ENCODE results near the gene C1QTNF5. TPM values are rescaled to one million over a fixed set of nuclear protein-coding genes. Genes with fewer than 3 reads are reported as not detected.
A peak's percentile ranks its signal among the peaks of the same experiment; 100 is the strongest.

C1QTNF5 gene
- total RNA-seq, 1 experiment from 2014 or later = 3.0 TPM

GRCh38 chr11:119316729-119317591 is 23.7 kb downstream of the C1QTNF5 start, which contains the start of gene MCAM:
Gene MCAM (minus strand): TSS chr11:119317130. CDS start chr11:119317101, 29 bp downstream.
- no peaks in the 10 kb centered on the region for H3K9me3 Mint-ChIP-seq
- H3K4me1 Mint-ChIP-seq = peaks cover 42% of the 10 kb centered on the region
- ATAC-seq (peak; percentile 7), DNase-seq (ENCODE audit: low spot score) (peak; percentile 48)
- ChIA-PET POLR2A (interaction anchor here (0.6 to 4.7 kb wide), 6 partner anchors 9 to 573 kb away, joined by 3 to 35 read pairs (median 6); no protein-coding TSS in a partner anchor), CTCF (interaction anchor here (1.4 to 13.7 kb wide), 11 partner anchors 8 to 210 kb away, joined by 3 to 387 read pairs (median 12); partner anchors contain the start of genes C1QTNF5, C2CD2L, CBL and RNF26)
- peak within 1 kb of the TSS; percentile 69 for H3K4me3 Mint-ChIP-seq
- no peak within 1 kb of the TSS for H3K27ac Mint-ChIP-seq
- TF ChIP-seq RELA (CRISPR knock-in tag; IDR thresholded peaks at IDR 0.05; ENCODE audit: borderline replicate concordance) = no peak
- TF ChIP-seq, protein P1, sequence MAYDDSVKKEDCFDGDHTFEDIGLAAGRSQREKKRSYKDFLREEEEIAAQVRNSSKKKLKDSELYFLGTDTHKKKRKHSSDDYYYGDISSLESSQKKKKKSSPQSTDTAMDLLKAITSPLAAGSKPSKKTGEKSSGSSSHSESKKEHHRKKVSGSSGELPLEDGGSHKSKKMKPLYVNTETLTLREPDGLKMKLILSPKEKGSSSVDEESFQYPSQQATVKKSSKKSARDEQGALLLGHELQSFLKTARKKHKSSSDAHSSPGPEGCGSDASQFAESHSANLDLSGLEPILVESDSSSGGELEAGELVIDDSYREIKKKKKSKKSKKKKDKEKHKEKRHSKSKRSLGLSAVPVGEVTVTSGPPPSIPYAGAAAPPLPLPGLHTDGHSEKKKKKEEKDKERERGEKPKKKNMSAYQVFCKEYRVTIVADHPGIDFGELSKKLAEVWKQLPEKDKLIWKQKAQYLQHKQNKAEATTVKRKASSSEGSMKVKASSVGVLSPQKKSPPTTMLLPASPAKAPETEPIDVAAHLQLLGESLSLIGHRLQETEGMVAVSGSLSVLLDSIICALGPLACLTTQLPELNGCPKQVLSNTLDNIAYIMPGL (CRISPR knock-in tag; IDR thresholded peaks at IDR 0.05) = 0 out of 2 replicates have a peak, but pooled peaks have one; percentile 2
- no peak for TF ChIP-seq TP53 (CRISPR knock-in tag; IDR thresholded peaks at IDR 0.05)
- TF ChIP-seq USF1 (CRISPR knock-in tag; IDR thresholded peaks at IDR 0.05) = peak; percentile 23; the same call in 1 of the 2 replicates
- no peak for TF ChIP-seq GRHL2 (CRISPR knock-in tag; IDR thresholded peaks at IDR 0.05; ENCODE audit: insufficient replicate concordance, severe bottlenecking)
- no peak for TF ChIP-seq AFF4 (CRISPR knock-in tag; IDR thresholded peaks at IDR 0.05; ENCODE audit: borderline replicate concordance)
- TF ChIP-seq NR3C1 (CRISPR knock-in tag; conservative IDR thresholded peaks at IDR 0.05; ENCODE audit: low read depth) = 0 out of 2 replicates have a peak, but pooled peaks have one; percentile 29
- TF ChIP-seq, protein P2, sequence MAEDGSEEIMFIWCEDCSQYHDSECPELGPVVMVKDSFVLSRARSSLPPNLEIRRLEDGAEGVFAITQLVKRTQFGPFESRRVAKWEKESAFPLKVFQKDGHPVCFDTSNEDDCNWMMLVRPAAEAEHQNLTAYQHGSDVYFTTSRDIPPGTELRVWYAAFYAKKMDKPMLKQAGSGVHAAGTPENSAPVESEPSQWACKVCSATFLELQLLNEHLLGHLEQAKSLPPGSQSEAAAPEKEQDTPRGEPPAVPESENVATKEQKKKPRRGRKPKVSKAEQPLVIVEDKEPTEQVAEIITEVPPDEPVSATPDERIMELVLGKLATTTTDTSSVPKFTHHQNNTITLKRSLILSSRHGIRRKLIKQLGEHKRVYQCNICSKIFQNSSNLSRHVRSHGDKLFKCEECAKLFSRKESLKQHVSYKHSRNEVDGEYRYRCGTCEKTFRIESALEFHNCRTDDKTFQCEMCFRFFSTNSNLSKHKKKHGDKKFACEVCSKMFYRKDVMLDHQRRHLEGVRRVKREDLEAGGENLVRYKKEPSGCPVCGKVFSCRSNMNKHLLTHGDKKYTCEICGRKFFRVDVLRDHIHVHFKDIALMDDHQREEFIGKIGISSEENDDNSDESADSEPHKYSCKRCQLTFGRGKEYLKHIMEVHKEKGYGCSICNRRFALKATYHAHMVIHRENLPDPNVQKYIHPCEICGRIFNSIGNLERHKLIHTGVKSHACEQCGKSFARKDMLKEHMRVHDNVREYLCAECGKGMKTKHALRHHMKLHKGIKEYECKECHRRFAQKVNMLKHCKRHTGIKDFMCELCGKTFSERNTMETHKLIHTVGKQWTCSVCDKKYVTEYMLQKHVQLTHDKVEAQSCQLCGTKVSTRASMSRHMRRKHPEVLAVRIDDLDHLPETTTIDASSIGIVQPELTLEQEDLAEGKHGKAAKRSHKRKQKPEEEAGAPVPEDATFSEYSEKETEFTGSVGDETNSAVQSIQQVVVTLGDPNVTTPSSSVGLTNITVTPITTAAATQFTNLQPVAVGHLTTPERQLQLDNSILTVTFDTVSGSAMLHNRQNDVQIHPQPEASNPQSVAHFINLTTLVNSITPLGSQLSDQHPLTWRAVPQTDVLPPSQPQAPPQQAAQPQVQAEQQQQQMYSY (CRISPR knock-in tag; IDR thresholded peaks at IDR 0.05) = no peak
- TF ChIP-seq TEAD4 (CRISPR knock-in tag; IDR thresholded peaks at IDR 0.05) = no peak
- peak; percentile 58; the same call in 1 of the 2 replicates for TF ChIP-seq TEAD1 (CRISPR knock-in tag; IDR thresholded peaks at IDR 0.05)
- TF ChIP-seq E2F1 (CRISPR knock-in tag; IDR thresholded peaks at IDR 0.05) = no peak
- no peak for TF ChIP-seq ZNF232 (CRISPR knock-in tag; IDR thresholded peaks at IDR 0.05)
- H3K27me3 Mint-ChIP-seq (ENCODE audit: low read depth) = peaks cover 44% of the 10 kb centered on the region
- peaks cover 7% of the 10 kb centered on the region for H3K36me3 Mint-ChIP-seq

Measured in WTC11 (cell line).